ENCODE measurements around the gene PRPF8. TPM values are rescaled to one million over a fixed set of nuclear protein-coding genes. Genes with fewer than 3 reads are reported as not detected.

The PRPF8 gene
- polyA plus RNA-seq, 4 donors, result 61.1 to 162 (median 75.0) TPM

GRCh38 chr17:1634841-1635650 lies 49.6 kb downstream of the PRPF8 start:
- Histone ChIP-seq H3K9me3 (ENCODE audit: control insufficient read depth in 2 of 2, insufficient read depth in 1 of 2, low read depth in 1 of 2, low read length in 1 of 2) (no peaks in the 10 kb centered on the region), H3K27ac (ENCODE audit: low read depth in 1 of 3, low read length in 2 of 3) (no peak overlapping the region), H3K27me3 (ENCODE audit: control insufficient read depth in 3 of 3, insufficient read depth in 3 of 3, low read length in 3 of 3) (peaks cover 0 to 2% (median 0%) of the 10 kb centered on the region in 3 donors), H3K4me1 (ENCODE audit: control insufficient read depth in 3 of 3, insufficient read depth in 2 of 3, low read depth in 1 of 3, low read length in 2 of 3) (no peaks in the 10 kb centered on the region), H3K36me3 (ENCODE audit: control insufficient read depth in 3 of 3, insufficient read depth in 2 of 3, low read depth in 1 of 3, low read length in 3 of 3) (peaks cover 0 to 34% (median 3%) of the 10 kb centered on the region in 3 donors), H3K4me3 (ENCODE audit: low read depth in 1 of 3, low read length in 3 of 3) (no peak overlapping the region)
- FAIRE-seq (no peak), DNase-seq (no peak)
- 95 to 96% (median 96%) methylated on average over 41 to 45 of the region's 45 CpGs for WGBS, 3 donors

GRCh38 chr17:1630662-1631061 lies 54.0 kb downstream of the PRPF8 start:
- Histone ChIP-seq H3K4me3 (ENCODE audit: low read depth in 1 of 3, low read length in 3 of 3) (no peak overlapping the region), H3K9me3 (ENCODE audit: control insufficient read depth in 2 of 2, insufficient read depth in 1 of 2, low read depth in 1 of 2, low read length in 1 of 2) (no peaks in the 10 kb centered on the region), H3K27me3 (ENCODE audit: control insufficient read depth in 3 of 3, insufficient read depth in 3 of 3, low read length in 3 of 3) (peaks cover 0 to 9% (median 0%) of the 10 kb centered on the region in 3 donors), H3K36me3 (ENCODE audit: control insufficient read depth in 3 of 3, insufficient read depth in 2 of 3, low read depth in 1 of 3, low read length in 3 of 3) (peaks cover 0 to 22% (median 0%) of the 10 kb centered on the region in 3 donors), H3K27ac (ENCODE audit: low read depth in 1 of 3, low read length in 2 of 3) (no peak overlapping the region), H3K4me1 (ENCODE audit: control insufficient read depth in 3 of 3, insufficient read depth in 2 of 3, low read depth in 1 of 3, low read length in 2 of 3) (peaks cover 0 to 16% (median 0%) of the 10 kb centered on the region in 3 donors)
- FAIRE-seq, result no peak
- DNase-seq, result no peak
- WGBS, 3 donors, result 77 to 82% (median 79%) methylated on average over 4 of the region's 4 CpGs

GRCh38 chr17:1629504-1630310 lies 55.0 kb downstream of the PRPF8 start:
- WGBS, 3 donors, result 0 to 3% (median 2%) methylated on average over 42 to 45 of the region's 45 CpGs
- H3K9me3 ChIP-seq (ENCODE audit: control insufficient read depth in 2 of 2, insufficient read depth in 1 of 2, low read depth in 1 of 2, low read length in 1 of 2), result no peaks in the 10 kb centered on the region
- H3K27ac ChIP-seq (ENCODE audit: low read depth in 1 of 3, low read length in 2 of 3), result peak overlapping the region; percentile 74 to 92 (median 87)
- H3K27me3 ChIP-seq (ENCODE audit: control insufficient read depth in 3 of 3, insufficient read depth in 3 of 3, low read length in 3 of 3), result peaks cover 0 to 9% (median 0%) of the 10 kb centered on the region in 3 donors
- peaks cover 0 to 26% (median 2%) of the 10 kb centered on the region in 3 donors for H3K4me1 ChIP-seq (ENCODE audit: control insufficient read depth in 3 of 3, insufficient read depth in 2 of 3, low read depth in 1 of 3, low read length in 2 of 3)
- H3K36me3 ChIP-seq (ENCODE audit: control insufficient read depth in 3 of 3, insufficient read depth in 2 of 3, low read depth in 1 of 3, low read length in 3 of 3), result peaks cover 0 to 19% (median 0%) of the 10 kb centered on the region in 3 donors
- peak overlapping the region; percentile 75 to 84 (median 76) for H3K4me3 ChIP-seq (ENCODE audit: low read depth in 1 of 3, low read length in 3 of 3)
- FAIRE-seq (no peak), DNase-seq (peak; percentile 66 to 74)

GRCh38 chr17:1628856-1629503 lies 55.7 kb downstream of the PRPF8 start:
- H3K9me3 ChIP-seq (ENCODE audit: control insufficient read depth in 2 of 2, insufficient read depth in 1 of 2, low read depth in 1 of 2, low read length in 1 of 2), result no peaks in the 10 kb centered on the region
- FAIRE-seq (no peak), DNase-seq (peak; percentile 87 to 98)
- peak overlapping the region; percentile 75 to 84 (median 76) for H3K4me3 ChIP-seq (ENCODE audit: low read depth in 1 of 3, low read length in 3 of 3)
- WGBS, 3 donors, result 1% methylated on average over 56 to 77 of the region's 77 CpGs
- H3K4me1 ChIP-seq (ENCODE audit: control insufficient read depth in 3 of 3, insufficient read depth in 2 of 3, low read depth in 1 of 3, low read length in 2 of 3), result peaks cover 0 to 27% (median 2%) of the 10 kb centered on the region in 3 donors
- H3K36me3 ChIP-seq (ENCODE audit: control insufficient read depth in 3 of 3, insufficient read depth in 2 of 3, low read depth in 1 of 3, low read length in 3 of 3), result peaks cover 0 to 23% (median 0%) of the 10 kb centered on the region in 3 donors
- peaks cover 0 to 9% (median 0%) of the 10 kb centered on the region in 3 donors for H3K27me3 ChIP-seq (ENCODE audit: control insufficient read depth in 3 of 3, insufficient read depth in 3 of 3, low read length in 3 of 3)
- H3K27ac ChIP-seq (ENCODE audit: low read depth in 1 of 3, low read length in 2 of 3), result peak overlapping the region; percentile 74 to 92 (median 87)

- DNase-seq (peak; percentile 79 to 93), FAIRE-seq (no peak)
- peaks cover 0 to 27% (median 2%) of the 10 kb centered on the region in 3 donors for H3K4me1 ChIP-seq (ENCODE audit: control insufficient read depth in 3 of 3, insufficient read depth in 2 of 3, low read depth in 1 of 3, low read length in 2 of 3)
- peaks cover 0 to 31% (median 0%) of the 10 kb centered on the region in 3 donors for H3K36me3 ChIP-seq (ENCODE audit: control insufficient read depth in 3 of 3, insufficient read depth in 2 of 3, low read depth in 1 of 3, low read length in 3 of 3)
- H3K27ac ChIP-seq (ENCODE audit: low read depth in 1 of 3, low read length in 2 of 3), result peak within 1 kb of the TSS; percentile 74 to 92 (median 87)
- 0 to 1% (median 1%) methylated on average over 67 to 95 of the region's 95 CpGs for WGBS, 3 donors
- H3K4me3 ChIP-seq (ENCODE audit: low read depth in 1 of 3, low read length in 3 of 3), result peak within 1 kb of the TSS; percentile 75 to 84 (median 76)
- no peaks in the 10 kb centered on the region for H3K9me3 ChIP-seq (ENCODE audit: control insufficient read depth in 2 of 2, insufficient read depth in 1 of 2, low read depth in 1 of 2, low read length in 1 of 2)
- peaks cover 0 to 9% (median 0%) of the 10 kb centered on the region in 3 donors for H3K27me3 ChIP-seq (ENCODE audit: control insufficient read depth in 3 of 3, insufficient read depth in 3 of 3, low read length in 3 of 3)
These were observed 56.4 kb downstream of the PRPF8 start, which contains the start of gene SLC43A2 for GRCh38 chr17:1627982-1628855. Gene SLC43A2, minus strand, starts transcription at chr17:1628834. Its CDS starts 960 bp downstream, at chr17:1627874.

GRCh38 chr17:1627182-1627981 lies 57.3 kb downstream of the PRPF8 start:
- Histone ChIP-seq H3K4me1 (ENCODE audit: control insufficient read depth in 3 of 3, insufficient read depth in 2 of 3, low read depth in 1 of 3, low read length in 2 of 3) (peaks cover 0 to 27% (median 2%) of the 10 kb centered on the region in 3 donors), H3K27me3 (ENCODE audit: control insufficient read depth in 3 of 3, insufficient read depth in 3 of 3, low read length in 3 of 3) (peaks cover 0 to 9% (median 0%) of the 10 kb centered on the region in 3 donors), H3K4me3 (ENCODE audit: low read depth in 1 of 3, low read length in 3 of 3) (peak overlapping the region; percentile 75 to 84 (median 76)), H3K36me3 (ENCODE audit: control insufficient read depth in 3 of 3, insufficient read depth in 2 of 3, low read depth in 1 of 3, low read length in 3 of 3) (peaks cover 0 to 37% (median 0%) of the 10 kb centered on the region in 3 donors), H3K9me3 (ENCODE audit: control insufficient read depth in 2 of 2, insufficient read depth in 1 of 2, low read depth in 1 of 2, low read length in 1 of 2) (no peaks in the 10 kb centered on the region), H3K27ac (ENCODE audit: low read depth in 1 of 3, low read length in 2 of 3) (peak overlapping the region; percentile 61 to 92 (median 77))
- WGBS, 3 donors, result 22 to 24% (median 22%) methylated on average over 26 to 39 of the region's 39 CpGs
- FAIRE-seq (no peak), DNase-seq (peak in 1 of 2 donors; percentile 47)

- Histone ChIP-seq H3K27me3 (ENCODE audit: control insufficient read depth in 3 of 3, insufficient read depth in 3 of 3, low read length in 3 of 3) (peaks cover 0 to 9% (median 0%) of the 10 kb centered on the region in 3 donors), H3K27ac (ENCODE audit: low read depth in 1 of 3, low read length in 2 of 3) (peak overlapping the region; percentile 60 to 92 (median 77)), H3K9me3 (ENCODE audit: control insufficient read depth in 2 of 2, insufficient read depth in 1 of 2, low read depth in 1 of 2, low read length in 1 of 2) (no peaks in the 10 kb centered on the region), H3K36me3 (ENCODE audit: control insufficient read depth in 3 of 3, insufficient read depth in 2 of 3, low read depth in 1 of 3, low read length in 3 of 3) (peaks cover 0 to 46% (median 0%) of the 10 kb centered on the region in 3 donors), H3K4me3 (ENCODE audit: low read depth in 1 of 3, low read length in 3 of 3) (peak overlapping the region in 2 of 3 donors; percentile 76 to 84), H3K4me1 (ENCODE audit: control insufficient read depth in 3 of 3, insufficient read depth in 2 of 3, low read depth in 1 of 3, low read length in 2 of 3) (peaks cover 0 to 29% (median 2%) of the 10 kb centered on the region in 3 donors)
- no peak for FAIRE-seq
- 17 to 28% (median 19%) methylated on average over 3 of the region's 3 CpGs for WGBS, 3 donors
- DNase-seq, result peak; percentile 68 to 83
These were observed 58.3 kb downstream of the PRPF8 start for GRCh38 chr17:1626333-1626732.

Measured in small intestine (tissue), 7 donors.